Activated CD8-positive, alpha-beta memory T cell treated with anti-CD3 and anti-CD28 coated beads for 1 hour (primary cell): ENCODE measurements around the gene PML.

ENCODE experiments used
- DNase-seq, 2 donors: peaks; one replicate each; pipeline ENCODE4 v3.0.0-alpha.2; 2020; ENCODE audit warnings: low read depth in 1 of 2; ENCODE audit errors: extremely low read depth in 1 of 2

Gene PML

DNA sequence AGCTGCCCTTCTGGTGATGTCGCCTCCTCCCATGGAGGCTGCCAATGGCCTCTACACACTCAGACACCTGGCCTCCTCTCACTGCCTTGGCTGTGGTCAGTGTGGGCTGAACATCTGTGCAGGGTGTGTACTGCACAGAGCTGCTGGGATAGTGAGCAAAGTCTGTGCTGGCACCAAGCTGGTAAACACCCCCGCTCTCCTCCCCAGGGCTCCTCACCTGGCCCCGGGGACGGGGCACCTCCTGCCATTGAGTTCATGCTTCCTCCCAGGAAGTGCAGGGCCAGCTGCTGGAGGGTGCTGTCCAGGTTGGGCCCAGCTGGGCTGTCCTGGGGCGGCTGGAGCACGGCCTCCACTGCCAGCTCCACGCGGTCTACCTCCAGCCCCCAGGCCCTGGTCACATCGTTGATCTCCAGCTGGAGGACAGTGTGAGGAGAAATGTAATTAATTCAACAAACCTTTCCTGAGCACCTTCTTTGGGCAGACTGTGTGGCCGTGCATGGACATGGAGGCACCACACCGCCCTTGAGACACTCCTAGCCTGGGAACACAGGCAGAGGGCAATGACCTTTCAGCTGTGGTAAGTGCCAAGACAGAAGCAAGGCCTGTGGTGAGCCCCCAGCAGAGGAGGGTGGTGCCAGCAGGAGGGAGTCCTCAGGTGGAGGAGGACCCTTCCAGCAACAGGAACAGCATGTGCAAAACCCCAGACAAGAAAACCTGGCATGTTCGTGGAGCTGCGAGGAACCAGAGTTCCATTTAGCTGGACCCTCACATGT lies 9.2 kb upstream of the PML start:
- no peak for DNase-seq

DNA sequence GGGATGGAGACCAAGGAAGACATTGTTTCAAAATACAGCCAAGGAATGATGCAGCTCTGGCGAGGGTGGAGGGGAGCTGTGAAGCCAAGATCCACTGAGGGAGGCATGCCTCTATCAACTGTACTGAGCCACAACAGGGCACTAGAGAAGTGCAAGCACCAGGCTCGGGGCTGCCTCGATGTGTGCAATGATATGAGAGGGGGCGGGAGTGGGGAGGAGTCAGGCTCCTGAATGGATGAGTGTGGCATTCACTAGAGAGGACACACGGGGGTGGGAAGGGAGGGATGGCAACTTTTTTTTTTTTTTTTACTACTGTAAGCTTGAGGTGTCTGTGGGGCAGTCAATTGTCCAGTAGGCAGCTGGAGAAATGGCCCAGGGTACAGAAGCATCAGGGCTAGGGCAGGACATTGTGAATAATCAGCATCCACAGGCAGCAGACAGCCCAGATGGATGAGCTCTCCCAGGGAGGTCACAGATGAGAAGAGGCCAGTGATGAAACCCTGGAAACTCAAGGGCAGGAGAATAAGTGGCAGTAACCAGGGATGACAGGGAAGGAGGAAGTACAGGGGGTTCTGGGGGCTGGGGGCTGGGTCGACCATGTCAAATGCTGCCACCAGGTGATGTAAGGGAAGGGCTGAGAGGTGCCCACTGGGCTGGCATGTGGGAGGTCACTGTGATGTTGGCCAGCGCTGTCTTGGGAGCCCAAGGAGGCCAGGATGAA lies 8.3 kb upstream of the PML start:
- no peak for DNase-seq

DNA sequence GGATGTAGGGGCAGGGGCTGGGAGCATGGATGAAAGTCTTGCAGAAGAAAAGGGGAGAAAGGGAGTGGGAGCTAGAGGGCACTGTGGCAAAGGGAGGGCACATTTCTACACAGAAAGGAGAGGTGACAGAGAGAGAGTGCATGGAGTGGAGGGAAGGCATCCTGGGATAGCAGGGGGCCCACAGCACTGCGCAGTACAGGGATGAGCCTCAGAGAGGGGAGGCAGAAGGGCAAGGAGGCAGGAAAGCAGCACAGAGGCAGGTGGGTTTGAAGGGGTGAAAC lies 7.8 kb upstream of the PML start:
- DNase-seq, result no peak

DNA sequence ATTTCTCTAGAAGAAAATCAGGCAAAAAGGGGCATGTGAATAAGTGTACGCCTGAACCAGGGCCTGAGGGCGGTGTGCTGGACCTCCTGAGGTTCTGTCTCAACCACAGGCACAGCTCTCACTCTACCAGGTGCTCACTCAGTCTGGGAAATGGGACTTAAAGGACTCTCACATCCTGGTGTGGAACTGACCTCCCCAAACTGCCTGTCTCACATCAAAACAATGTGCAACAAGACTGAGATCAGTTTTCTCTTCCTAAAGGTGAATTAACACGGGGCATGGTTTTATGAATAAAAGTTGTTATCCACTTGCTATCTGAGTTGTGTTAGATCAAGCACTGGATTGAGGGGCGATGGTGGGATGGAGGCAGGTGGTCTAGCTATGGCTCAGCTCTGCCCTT lies 7.3 kb upstream of the PML start:
- no peak for DNase-seq

DNA sequence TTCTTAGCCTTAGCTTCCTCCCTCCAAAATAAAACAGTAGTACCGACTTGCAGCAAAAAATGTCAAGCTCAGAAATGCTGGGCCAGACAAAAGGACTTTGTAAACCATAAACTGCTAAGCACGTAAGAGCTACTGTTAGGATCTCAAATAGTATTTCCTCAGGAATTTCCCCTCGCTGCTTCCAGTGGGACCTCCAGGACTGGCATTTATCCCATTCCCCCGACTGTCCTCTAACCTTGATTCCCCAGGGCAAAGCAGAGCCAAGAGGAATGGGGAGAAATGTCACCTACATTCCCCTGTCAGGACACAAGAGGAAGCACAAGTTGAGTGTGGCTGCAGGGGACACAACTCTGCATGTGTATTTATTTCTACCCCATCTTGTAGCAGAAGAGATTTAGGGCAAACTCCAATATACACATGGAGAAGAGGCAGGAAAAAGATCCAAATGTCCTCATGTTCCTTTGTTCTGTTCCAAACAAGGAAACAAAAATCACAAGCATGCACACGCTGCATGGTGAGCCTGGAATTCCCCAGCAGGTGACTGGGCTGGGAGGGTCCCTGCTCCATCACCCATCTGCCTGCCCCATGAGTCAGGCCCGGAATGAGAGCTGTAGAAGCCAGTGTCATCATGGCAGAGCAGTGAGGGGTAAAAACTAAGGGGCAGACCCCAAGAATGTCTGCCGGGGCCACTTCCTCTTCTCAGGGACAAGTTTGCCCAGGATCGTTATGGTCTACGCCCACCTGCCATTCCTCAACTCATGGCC lies 6.7 kb upstream of the PML start:
- no peak for DNase-seq

DNA sequence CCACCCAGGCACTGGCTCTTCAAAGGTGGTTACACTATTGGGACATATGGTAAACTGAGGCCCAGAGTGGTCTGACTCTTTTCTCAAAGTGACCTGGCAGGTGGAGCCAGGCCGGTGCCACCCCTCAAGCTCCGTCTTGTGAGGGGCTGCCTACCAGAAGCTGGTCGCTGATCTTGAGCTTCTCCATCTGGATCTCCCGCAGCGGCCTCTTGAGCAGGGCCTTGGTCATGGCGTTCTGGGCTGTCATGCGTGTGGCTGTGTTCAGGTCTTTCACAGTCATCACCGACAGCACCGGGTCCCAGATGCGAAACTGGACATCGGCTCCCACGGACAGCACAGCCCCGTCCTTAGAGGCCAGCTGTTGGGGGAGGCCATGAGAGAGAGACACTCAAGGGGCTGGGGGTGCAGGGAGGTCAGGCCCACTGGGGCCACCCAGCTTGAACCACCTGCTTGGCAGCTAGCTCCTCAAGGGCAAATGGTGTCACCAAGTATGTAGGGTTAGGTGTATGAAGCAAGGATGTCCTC lies 6.0 kb upstream of the PML start:
- no peak for DNase-seq

DNA sequence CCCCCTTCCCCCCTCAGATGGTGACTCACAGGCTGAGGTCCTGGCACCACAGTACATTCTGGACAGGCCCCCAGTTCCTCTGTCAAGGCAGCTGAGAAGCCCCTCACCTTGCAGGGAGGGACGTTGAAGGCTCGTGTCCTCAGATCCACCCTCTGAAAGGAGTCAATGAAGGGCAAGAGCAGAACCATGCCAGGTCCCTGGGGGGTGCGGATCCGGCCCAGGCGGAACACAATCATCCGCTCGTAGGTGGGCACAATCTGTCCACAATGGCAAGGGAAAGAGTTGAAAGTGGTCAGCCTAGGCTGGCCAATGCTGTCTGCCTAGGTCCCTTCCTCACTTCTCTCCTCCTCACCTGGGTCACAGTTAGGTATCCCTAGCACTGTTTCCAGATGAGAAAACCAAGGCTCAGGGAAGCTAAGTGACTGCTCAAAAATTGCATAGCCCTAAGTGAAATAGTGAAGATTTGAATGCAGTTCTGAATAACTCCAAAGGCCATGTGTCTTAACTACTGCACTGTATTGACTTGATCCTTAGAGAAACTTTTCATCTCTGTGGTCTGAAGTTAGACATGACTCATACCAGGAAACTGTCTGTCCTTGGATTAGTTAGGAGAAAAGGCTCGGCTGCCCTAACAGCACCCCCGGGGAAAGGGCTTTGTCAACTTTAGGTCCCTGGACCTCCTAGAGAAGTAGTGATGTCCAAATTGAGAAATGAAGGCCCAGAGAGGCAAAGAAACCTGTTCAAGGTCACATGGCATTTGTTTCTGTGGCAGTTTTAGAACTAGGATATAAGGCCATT lies 5.3 kb upstream of the PML start:
- no peak for DNase-seq

DNA sequence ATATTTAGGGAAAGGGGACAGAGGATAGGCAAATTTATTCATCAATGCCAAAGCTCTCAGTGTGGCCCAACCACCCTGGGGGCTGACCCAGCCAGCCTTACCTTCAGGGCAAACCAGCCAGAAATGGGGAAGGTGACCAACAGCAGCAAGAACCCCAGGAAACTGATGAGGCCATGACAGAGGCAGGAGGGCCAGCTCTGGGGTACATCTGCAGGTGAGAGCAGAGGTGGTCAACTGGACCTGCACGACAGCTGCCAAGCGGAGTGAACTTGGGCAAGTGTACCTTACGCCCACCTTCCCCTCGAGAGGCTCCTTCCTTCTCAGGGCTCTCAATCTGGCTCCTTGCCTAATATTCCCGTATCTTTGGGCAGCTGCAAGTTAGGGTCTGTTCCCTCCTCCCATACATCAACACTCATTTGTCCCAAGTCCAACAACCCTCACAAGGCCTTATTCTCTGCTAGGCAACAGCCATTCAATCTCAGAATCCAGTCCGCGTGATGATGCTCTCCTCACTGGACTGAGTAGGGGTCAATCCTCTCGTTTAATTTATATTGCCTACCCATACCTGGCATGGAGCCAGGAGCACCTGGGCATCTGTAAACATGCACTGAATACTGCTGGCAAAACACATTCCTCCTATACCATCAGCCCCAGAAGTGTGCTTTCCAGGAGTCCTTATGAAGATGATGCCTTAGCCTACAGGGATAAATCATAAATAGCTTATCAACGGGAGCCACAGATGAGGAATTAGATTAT lies 4.1 kb upstream of the PML start:
- no peak for DNase-seq

DNA sequence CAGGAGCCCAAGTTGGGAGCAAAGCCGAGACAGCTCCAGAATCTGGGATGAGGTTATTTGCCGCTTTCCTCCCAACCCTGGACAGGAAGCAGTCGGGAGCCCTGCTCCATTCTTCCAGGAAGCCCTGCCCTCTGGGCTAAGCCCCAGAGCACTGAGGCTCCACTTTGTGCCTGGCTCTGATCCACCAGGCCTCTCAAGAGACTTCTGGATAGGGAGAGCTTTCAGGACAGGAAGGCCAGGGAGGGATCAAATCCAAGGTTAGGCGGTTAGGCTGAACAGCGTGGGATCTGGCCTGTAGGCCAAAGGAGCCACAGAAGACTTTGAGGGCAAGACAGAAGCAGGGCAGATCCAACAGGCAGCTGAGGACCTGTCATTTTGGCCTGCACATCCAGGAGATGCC lies 3.3 kb upstream of the PML start:
- no peak for DNase-seq

DNA sequence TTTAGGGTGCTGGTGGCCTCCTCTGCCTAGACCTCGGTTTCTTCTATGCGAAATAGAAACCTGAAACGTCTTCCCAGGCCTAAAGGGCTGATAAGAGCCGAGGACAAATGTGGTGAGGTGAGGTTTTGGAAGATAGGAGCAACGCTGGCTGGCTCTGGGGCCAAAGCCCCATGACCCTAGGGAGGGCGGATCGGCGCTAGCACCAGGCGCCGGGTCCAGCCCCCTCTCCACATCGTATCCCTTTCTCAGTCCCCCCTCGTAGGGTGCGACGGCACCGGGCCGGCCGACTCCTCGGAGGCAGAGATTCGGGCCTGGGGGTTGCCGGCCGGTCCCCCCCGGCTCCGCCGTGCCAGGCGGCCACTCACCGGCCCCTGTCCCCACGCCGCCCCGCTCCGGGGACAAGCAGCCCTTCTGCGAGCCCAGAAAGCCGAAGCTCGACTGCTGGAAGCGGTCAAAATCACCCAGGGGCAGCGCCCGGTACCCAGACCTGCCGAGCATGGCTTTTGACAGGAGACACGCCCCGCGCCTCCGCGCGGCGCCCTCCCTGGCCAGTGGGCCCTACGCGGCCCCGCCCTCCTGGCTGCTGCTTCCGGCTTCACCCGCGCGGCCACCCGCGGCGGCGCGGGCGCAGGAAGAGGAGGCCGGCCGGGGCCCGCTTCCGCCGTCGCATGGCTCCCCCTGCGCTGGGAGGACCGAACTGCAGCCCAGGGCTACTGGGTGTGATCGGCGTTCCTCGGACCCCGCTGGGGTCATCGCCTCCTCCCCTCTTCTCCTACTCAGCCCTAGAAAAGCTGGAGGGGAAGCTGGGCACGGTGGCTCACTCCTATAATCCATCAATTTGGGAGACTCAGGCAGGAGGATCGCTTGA lies 2.6 kb upstream of the PML start, which contains the start of gene STOML1:
STOML1 (minus strand) TSS at position 570 of the 868 bp plus-strand sequence; CDS start at position 498, 72 bp downstream.
- DNase-seq, result peak; percentile 67 to 94

DNA sequence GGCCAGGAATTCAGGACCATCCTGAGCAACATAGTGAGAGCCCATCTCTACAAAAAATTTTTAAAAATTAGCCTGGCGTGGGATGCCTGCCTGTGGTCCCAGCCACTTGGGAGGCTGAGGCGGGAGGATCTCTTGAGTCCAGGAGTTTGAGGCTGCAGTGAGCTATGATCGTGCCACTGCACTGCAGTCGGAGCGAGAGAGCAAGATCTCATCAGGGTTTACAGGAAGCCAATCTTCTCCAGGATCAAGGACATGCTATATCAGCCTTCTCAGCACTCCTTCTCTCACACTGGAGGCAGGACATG lies 2.0 kb upstream of the PML start:
- no peak for DNase-seq

DNA sequence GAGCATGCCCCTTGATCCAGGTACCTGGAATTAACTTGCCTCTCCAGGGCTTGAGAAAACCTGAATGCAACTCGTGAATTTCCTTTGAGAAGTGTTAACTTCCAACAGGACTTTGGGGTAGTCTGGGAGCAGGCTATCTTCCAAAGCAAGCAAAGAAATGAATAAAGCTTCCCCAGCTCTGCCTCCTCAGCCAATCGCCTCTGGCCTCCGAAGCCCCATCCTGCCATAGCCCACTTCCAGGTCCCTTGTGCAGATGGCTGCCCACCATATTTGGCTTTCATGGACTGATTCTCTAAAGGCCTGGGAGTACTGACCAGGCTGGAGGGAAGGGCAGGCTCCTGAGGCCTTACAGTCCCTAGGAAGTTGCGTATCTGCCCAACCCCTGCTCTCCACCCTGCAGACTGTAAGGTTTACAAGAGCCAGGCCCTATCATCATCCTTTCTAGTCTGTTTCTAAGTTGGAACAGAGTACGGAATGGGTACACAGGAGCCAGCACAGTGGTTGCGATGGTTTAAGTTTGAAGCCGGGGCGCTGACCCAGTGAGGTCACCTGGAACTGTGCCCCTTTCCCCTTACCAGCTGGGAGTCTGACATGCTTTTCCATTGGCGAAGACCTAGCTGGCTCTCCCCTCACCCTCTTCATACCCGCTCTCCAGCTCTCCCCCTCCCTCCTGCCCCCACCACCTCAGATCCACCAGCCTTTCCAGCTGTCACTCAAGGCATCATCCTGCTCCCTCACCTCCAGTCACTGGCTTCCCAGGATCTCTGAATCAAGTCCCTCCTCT lies 1.1 kb upstream of the PML start:
- DNase-seq, result no peak

DNA sequence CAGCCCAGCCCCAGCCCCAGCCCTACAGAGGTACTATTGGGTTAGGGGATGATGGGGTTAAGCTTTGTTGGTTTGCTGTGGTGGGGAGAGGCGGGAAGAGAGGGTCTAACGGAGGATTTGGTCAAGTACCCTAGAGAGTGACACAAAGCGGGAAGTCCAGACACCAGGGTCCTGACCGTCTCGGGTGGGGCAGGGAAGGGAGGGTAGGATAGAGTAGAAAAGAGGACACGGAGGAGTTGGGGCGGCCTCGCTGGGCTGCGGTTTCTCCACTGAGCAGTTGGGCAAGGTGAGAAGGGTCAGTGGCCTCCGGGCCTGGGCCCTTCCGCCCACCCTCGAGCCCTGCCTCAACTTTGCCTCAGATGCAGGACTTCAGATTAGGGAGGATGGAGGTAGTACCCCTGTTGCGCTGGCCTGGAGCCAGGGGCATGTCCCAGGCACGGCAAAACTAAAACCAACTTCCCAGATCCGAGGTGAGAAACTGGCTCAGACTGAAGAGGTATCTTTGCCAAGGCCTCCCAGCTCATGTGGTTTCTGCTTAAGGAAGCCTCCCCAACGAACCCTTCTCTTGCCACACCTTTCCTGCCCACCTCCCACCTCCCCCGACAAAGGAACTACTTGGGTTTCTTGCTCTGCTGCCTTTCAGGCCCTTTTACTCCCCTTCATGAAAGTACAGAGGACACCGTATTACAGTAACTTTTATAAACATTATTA lies 551 bp downstream of the PML start:
- DNase-seq, result no peak

DNA sequence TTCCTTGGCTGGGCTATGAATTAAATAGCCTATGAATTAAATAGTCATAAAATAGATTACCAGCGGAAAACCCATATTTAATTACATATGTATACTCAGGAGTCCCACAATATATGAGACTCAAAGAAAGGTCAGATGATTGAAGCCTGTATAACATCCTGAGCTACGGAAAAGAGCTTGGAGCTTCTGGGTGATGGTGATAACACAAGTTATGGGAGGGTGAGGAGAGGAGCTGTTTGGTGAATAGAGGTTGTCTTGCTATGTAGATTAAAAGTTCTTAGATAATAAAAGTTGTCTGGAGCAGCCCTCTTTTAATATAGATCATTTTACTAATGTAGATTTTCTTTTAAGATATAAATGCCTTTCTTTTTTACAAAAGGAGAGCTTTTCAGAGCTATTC lies 1.8 kb downstream of the PML start:
- no peak for DNase-seq

DNA sequence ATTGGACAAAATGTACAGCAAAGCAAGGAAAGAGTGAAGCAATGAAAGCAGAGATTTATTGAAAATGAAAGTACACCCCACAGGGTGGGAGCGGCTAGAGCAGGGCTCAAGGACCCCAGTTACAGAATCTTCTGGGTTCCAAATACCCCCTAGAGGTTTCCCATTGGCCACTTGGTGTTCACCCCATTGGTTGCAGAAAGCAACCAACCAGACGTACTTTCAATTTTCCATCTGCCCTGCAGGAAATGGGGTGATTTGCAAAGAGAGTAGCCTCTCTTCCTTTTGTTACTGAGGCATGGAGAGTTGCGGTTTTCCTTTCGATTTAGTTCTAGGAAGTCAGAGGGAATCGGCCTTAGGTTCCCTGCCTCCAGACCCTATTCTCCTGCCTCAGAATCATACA lies 2.4 kb downstream of the PML start:
- DNase-seq, result no peak

DNA sequence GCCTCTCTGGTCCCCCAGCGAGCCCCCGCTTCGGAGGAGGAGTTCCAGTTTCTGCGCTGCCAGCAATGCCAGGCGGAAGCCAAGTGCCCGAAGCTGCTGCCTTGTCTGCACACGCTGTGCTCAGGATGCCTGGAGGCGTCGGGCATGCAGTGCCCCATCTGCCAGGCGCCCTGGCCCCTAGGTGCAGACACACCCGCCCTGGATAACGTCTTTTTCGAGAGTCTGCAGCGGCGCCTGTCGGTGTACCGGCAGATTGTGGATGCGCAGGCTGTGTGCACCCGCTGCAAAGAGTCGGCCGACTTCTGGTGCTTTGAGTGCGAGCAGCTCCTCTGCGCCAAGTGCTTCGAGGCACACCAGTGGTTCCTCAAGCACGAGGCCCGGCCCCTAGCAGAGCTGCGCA lies 3.5 kb downstream of the PML start:
- no peak for DNase-seq

DNA sequence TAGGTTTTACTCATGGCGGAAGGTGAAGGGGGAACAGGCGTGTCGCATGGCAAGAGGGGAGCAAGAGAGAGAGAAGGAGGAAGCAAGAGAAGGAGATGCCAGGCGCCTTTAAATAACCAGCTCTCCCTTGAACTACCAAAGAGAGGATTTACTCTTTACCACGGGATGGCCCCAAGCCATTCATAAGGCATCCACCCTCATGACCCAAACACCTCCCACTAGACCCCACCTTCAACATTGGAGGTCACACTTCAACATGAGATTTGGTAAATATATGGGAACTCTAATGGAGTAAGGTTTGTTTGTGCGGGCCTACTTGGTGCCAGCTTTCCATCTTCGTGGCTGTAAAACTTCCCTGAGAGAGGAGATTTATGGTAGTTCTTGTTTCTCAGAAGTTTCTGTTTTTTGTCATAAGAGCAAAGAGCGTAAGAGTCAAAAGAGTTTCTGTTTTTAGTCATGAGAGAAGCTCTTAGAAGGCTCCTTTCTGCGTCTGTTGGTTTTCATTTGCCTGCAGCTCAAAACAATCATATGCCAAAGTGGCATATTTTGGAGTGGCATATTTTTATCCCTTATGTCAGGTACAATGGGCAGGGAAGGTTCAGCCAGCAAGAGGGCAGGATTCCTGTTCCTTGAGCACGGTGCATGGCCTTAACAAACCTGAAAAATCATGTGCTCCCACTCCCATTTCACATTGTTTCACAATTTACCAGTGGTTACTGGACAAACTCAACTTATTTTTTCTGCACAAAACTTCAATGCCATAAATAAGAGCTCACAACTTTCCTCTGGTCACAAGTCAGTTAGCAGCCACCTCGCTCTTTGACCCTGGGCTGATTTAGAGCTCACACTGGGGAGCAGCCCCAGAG lies 12.5 kb downstream of the PML start:
- DNase-seq, result no peak
